ENCODE results near the gene GNAL. TPM values are rescaled to one million over a fixed set of nuclear protein-coding genes. Genes with fewer than 3 reads are reported as not detected.

GNAL gene
- total RNA-seq, 1 donor from 2014 or later: 5.6 TPM

- no peaks in the 10 kb centered on the region for H3K9me3 ChIP-seq
- no peaks in the 10 kb centered on the region for H3K36me3 ChIP-seq
- intact Hi-C loops (cut with DNase I): no loop called here
- ATAC-seq (no peak), DNase-seq (no peak)
- H3K27me3 ChIP-seq (ENCODE audit: low read depth): no peaks in the 10 kb centered on the region
- H3K27ac ChIP-seq: no peak overlapping the region
- no peak for TF ChIP-seq CTCF (IDR thresholded peaks at IDR 0.05)
- H3K4me3 ChIP-seq: no peak overlapping the region
- no peaks in the 10 kb centered on the region for H3K4me1 ChIP-seq
Observed at GRCh38 chr18:11923450-11923849, 234.4 kb downstream of the GNAL start.

GRCh38 chr18:11925800-11926481 lies 236.9 kb downstream of the GNAL start:
- Histone ChIP-seq H3K4me3 (no peak overlapping the region), H3K9me3 (no peaks in the 10 kb centered on the region), H3K36me3 (no peaks in the 10 kb centered on the region), H3K27ac (no peak overlapping the region), H3K27me3 (ENCODE audit: low read depth) (no peaks in the 10 kb centered on the region), H3K4me1 (no peaks in the 10 kb centered on the region)
- DNase-seq (no peak), ATAC-seq (no peak)
- intact Hi-C loops (cut with DNase I): no loop called here
- no peak for TF ChIP-seq CTCF (IDR thresholded peaks at IDR 0.05)

GRCh38 chr18:11927497-11927896 lies 238.4 kb downstream of the GNAL start:
- TF ChIP-seq CTCF (IDR thresholded peaks at IDR 0.05): no peak
- no peaks in the 10 kb centered on the region for H3K36me3 ChIP-seq
- intact Hi-C loops (cut with DNase I): no loop called here
- no peaks in the 10 kb centered on the region for H3K27me3 ChIP-seq (ENCODE audit: low read depth)
- ATAC-seq (peak; percentile 28 to 57), DNase-seq (no peak)
- no peaks in the 10 kb centered on the region for H3K9me3 ChIP-seq
- no peak overlapping the region for H3K27ac ChIP-seq
- H3K4me3 ChIP-seq: no peak overlapping the region
- no peaks in the 10 kb centered on the region for H3K4me1 ChIP-seq

DNA sequence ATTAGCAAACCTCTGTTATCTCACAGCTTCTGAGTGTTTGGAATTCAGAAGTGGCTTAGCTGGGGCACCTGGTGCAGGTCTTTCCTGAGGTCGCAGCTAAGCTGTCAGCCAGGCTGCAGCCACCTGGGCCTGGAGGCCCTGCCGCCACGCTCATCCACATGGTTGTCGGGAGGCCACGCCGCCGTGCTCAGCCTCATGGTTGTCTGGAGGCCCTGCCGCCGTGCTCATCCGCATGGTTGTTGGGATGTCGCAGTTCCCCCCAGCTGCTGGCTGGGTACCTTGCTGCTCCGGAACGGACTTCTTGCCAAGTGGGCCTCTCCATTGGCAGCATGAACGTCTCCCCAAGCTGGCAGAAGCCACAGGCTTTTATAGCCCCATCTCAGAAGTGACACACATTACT lies 243.3 kb downstream of the GNAL start:
- intact Hi-C loops (cut with DNase I): no loop called here
- H3K36me3 ChIP-seq: no peaks in the 10 kb centered on the region
- DNase-seq: no peak

More for the DNA sequence above, 243.3 kb downstream of the GNAL start:
- H3K27ac ChIP-seq: no peak overlapping the region
- H3K27me3 ChIP-seq (ENCODE audit: low read depth): no peaks in the 10 kb centered on the region
- no peaks in the 10 kb centered on the region for H3K9me3 ChIP-seq
- no peak for ATAC-seq
- H3K4me3 ChIP-seq: no peak overlapping the region
- no peaks in the 10 kb centered on the region for H3K4me1 ChIP-seq
- no peak for TF ChIP-seq CTCF (IDR thresholded peaks at IDR 0.05)

Small RNA genes within 50 kb of the gene (microRNA-seq; reads per million reads assigned to microRNA genes)
- not detected for gene MIR7153 (ENCODE audit: borderline number of aligned reads)

Other genes with a start within 250 kb of the GNAL start
- not detected for gene SLC35G4, start 79.7 kb upstream of the GNAL start, total RNA-seq
- gene CHMP1B, start 162.1 kb downstream of the GNAL start, total RNA-seq: 39.4 TPM
- gene MPPE1, start 219.1 kb downstream of the GNAL start, total RNA-seq: 62.1 TPM

Data from lower lobe of right lung (tissue), 2 donors.